ENCODE measurements around the gene RGL2.
A peak's percentile ranks its signal among the peaks of the same experiment; 100 is the strongest.

RGL2 gene

GRCh38 chr6:33315793-33316602, 17.3 kb upstream of the RGL2 start:
- TF ChIP-seq CTCF (IDR thresholded peaks at IDR 0.05; ENCODE audit: low read depth, low read length), result no peak

GRCh38 chr6:33314943-33315792, 16.4 kb upstream of the RGL2 start:
- no peak for TF ChIP-seq CTCF (IDR thresholded peaks at IDR 0.05; ENCODE audit: low read depth, low read length)
- H3K4me3 ChIP-seq (ENCODE audit: low read depth, low read length), result peak overlapping the region; percentile 87; the same call in 1 of the 2 replicates

More at GRCh38 chr6:33315793-33316602, 17.3 kb upstream of the RGL2 start:
- H3K4me3 ChIP-seq (ENCODE audit: low read depth, low read length), result no peak overlapping the region

GRCh38 chr6:33314515-33314942, 15.8 kb upstream of the RGL2 start:
- no peak for TF ChIP-seq CTCF (IDR thresholded peaks at IDR 0.05; ENCODE audit: low read depth, low read length)
- peak overlapping the region; percentile 87 for H3K4me3 ChIP-seq (ENCODE audit: low read depth, low read length)

- no peak for TF ChIP-seq CTCF (IDR thresholded peaks at IDR 0.05; ENCODE audit: low read depth, low read length)
- peak within 1 kb of the TSS; percentile 87 for H3K4me3 ChIP-seq (ENCODE audit: low read depth, low read length)
These were observed 15.2 kb upstream of the RGL2 start, which contains the start of gene TAPBP for GRCh38 chr6:33313709-33314514. Gene TAPBP, minus strand, starts transcription at chr6:33314078. Its CDS starts 37 bp downstream, at chr6:33314041.

GRCh38 chr6:33313105-33313708, 14.5 kb upstream of the RGL2 start:
- no peak for TF ChIP-seq CTCF (IDR thresholded peaks at IDR 0.05; ENCODE audit: low read depth, low read length)
- peak overlapping the region; percentile 87 for H3K4me3 ChIP-seq (ENCODE audit: low read depth, low read length)

GRCh38 chr6:33312361-33313104, 13.8 kb upstream of the RGL2 start:
- peak overlapping the region; percentile 87 for H3K4me3 ChIP-seq (ENCODE audit: low read depth, low read length)
- no peak for TF ChIP-seq CTCF (IDR thresholded peaks at IDR 0.05; ENCODE audit: low read depth, low read length)

All from WI38 (cell line).